ENCODE data around the gene LPIN2. TPM values are rescaled to one million over a fixed set of nuclear protein-coding genes. Genes with fewer than 3 reads are reported as not detected.

Gene LPIN2
- total RNA-seq, 6 donors from 2014 or later: 37.7 to 105 (median 57.3) TPM

- Histone ChIP-seq H3K36me3 (no peaks in the 10 kb centered on the region), H3K27me3 (no peaks in the 10 kb centered on the region), H3K9me3 (no peaks in the 10 kb centered on the region), H3K27ac (peak overlapping the region; percentile 72 to 84 (median 78)), H3K4me3 (peak overlapping the region in 1 of 4 donors; percentile 17), H3K4me1 (peaks cover 60 to 69% (median 65%) of the 10 kb centered on the region in 4 donors)
- peak; percentile 62 to 80 for ATAC-seq (ENCODE audit: low FRiP score in 2 of 2)
- TF ChIP-seq CTCF (IDR thresholded peaks at IDR 0.05): peak in 2 of 6 experiments; percentile 15 to 21
- TF ChIP-seq POLR2AphosphoS5 (IDR thresholded peaks at IDR 0.05): no peak
- peak in 2 of 4 donors; percentile 26 to 65 for TF ChIP-seq POLR2A (IDR thresholded peaks at IDR 0.05)
- WGBS, 2 donors: 38 to 49% methylated on average over 11 of the region's 11 CpGs
- peak in 1 of 2 donors; percentile 56 for DNase-seq
These were observed 41.9 kb downstream of the LPIN2 start for GRCh38 chr18:2970772-2971659.

- Histone ChIP-seq H3K9me3 (no peaks in the 10 kb centered on the region), H3K27ac (peak overlapping the region; percentile 72 to 84 (median 78)), H3K36me3 (no peaks in the 10 kb centered on the region), H3K27me3 (no peaks in the 10 kb centered on the region), H3K4me3 (no peak overlapping the region), H3K4me1 (peaks cover 57 to 67% (median 62%) of the 10 kb centered on the region in 4 donors)
- WGBS, 2 donors: 85 to 90% methylated on average over 3 of the region's 3 CpGs
- no peak for DNase-seq
- TF ChIP-seq POLR2A (IDR thresholded peaks at IDR 0.05): no peak
- no peak for TF ChIP-seq CTCF (IDR thresholded peaks at IDR 0.05)
- TF ChIP-seq EP300 (IDR thresholded peaks at IDR 0.05): no peak
- TF ChIP-seq POLR2AphosphoS5 (IDR thresholded peaks at IDR 0.05): no peak
- no peak for ATAC-seq (ENCODE audit: low FRiP score in 2 of 2)
These were observed 42.6 kb downstream of the LPIN2 start for GRCh38 chr18:2970344-2970743.

- Histone ChIP-seq H3K9me3 (no peaks in the 10 kb centered on the region), H3K27ac (peak overlapping the region; percentile 69 to 84 (median 76)), H3K27me3 (no peaks in the 10 kb centered on the region), H3K4me3 (no peak overlapping the region), H3K4me1 (peaks cover 57 to 67% (median 62%) of the 10 kb centered on the region in 4 donors), H3K36me3 (no peaks in the 10 kb centered on the region)
- 50 to 51% methylated on average over 3 of the region's 3 CpGs for WGBS, 2 donors
- no peak for DNase-seq
- ATAC-seq (ENCODE audit: low FRiP score in 2 of 2): no peak
- TF ChIP-seq POLR2A (IDR thresholded peaks at IDR 0.05): no peak
- no peak for TF ChIP-seq CTCF (IDR thresholded peaks at IDR 0.05)
- TF ChIP-seq POLR2AphosphoS5 (IDR thresholded peaks at IDR 0.05): no peak
- TF ChIP-seq EP300 (IDR thresholded peaks at IDR 0.05): no peak
These were observed 43.2 kb downstream of the LPIN2 start for GRCh38 chr18:2969695-2970094.

- Histone ChIP-seq H3K4me1 (peaks cover 57 to 67% (median 60%) of the 10 kb centered on the region in 4 donors), H3K27ac (peak overlapping the region; percentile 52 to 84 (median 74)), H3K9me3 (no peaks in the 10 kb centered on the region), H3K27me3 (no peaks in the 10 kb centered on the region), H3K4me3 (no peak overlapping the region), H3K36me3 (no peaks in the 10 kb centered on the region)
- DNase-seq (peak in 1 of 2 donors; percentile 66), ATAC-seq (ENCODE audit: low FRiP score in 2 of 2) (peak; percentile 65 to 68)
- 67 to 88% methylated on average over 1 of the region's 1 CpG for WGBS, 2 donors
- peak in 1 of 4 donors; percentile 53 for TF ChIP-seq POLR2A (IDR thresholded peaks at IDR 0.05)
- TF ChIP-seq EP300 (IDR thresholded peaks at IDR 0.05): no peak
- peak; percentile 35 to 53 for TF ChIP-seq POLR2AphosphoS5 (IDR thresholded peaks at IDR 0.05)
These were observed 44.3 kb downstream of the LPIN2 start for GRCh38 chr18:2968606-2969005.

- no peak overlapping the region for H3K4me3 ChIP-seq
- H3K9me3 ChIP-seq: no peaks in the 10 kb centered on the region
- ATAC-seq (ENCODE audit: low FRiP score in 2 of 2) (no peak), DNase-seq (no peak)
- 62 to 71% methylated on average over 8 of the region's 8 CpGs for WGBS, 2 donors
- H3K27ac ChIP-seq: peak overlapping the region; percentile 52 to 84 (median 74)
- no peaks in the 10 kb centered on the region for H3K36me3 ChIP-seq
- TF ChIP-seq POLR2AphosphoS5 (IDR thresholded peaks at IDR 0.05) (no peak), CTCF (IDR thresholded peaks at IDR 0.05) (no peak), POLR2A (IDR thresholded peaks at IDR 0.05) (no peak), EP300 (IDR thresholded peaks at IDR 0.05) (no peak)
- no peaks in the 10 kb centered on the region for H3K27me3 ChIP-seq
- peaks cover 54 to 67% (median 58%) of the 10 kb centered on the region in 4 donors for H3K4me1 ChIP-seq
These were observed 45.1 kb downstream of the LPIN2 start for GRCh38 chr18:2967820-2968219.
